ENCODE measurements around the gene TEDC1.

DNA sequence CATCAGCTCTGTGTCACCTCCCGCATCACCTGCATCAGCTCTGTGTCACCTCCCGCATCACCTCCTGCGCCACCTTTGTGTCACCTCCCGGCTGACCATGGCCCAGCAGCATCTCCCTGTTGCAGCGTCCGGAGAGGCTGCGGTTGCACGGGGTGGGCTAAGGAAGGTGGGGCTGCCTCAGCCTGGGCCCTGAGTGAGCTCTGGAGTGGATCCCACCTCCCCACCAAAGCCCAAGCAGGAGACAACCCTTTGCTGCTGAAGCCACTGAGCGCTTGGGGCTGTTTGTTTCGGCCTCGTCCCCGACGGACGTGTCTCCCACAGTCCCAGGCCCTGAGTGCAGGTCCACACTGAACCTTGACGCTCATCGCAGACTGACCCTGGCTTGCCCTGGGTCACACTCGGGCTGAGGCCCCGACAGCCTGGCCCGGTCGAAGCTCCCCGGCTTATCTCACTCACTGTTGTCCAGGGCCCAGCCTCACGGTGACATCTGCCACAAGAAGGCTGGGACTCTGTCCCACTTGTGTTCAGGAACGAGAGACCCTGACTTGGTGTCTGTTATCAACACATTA is 47.5 kb downstream of the TEDC1 start:
- TF ChIP-seq POLR2A (IDR thresholded peaks at IDR 0.05; ENCODE audit: low read depth, low read length) = no peak
- TF ChIP-seq POLR2AphosphoS5 (IDR thresholded peaks at IDR 0.05; ENCODE audit: low read depth, low read length) = no peak
